Femur (tissue), 1 donor: ENCODE data around the gene TBL1XR1.
"Not testable (repeated sequence)": the region's sequence is repeated elsewhere in the genome, so short reads cannot be mapped to it uniquely, and the experiment has no call there.

Experiments
- DNase-seq: peaks from one replicate; pipeline ENCODE4 v3.0.0-alpha.2; 2017

Gene TBL1XR1

GRCh38 chr3:177139220-177139619 is 58.1 kb downstream of the TBL1XR1 start:
- DNase-seq = not testable (repeated sequence)

- DNase-seq = no peak
Measured at GRCh38 chr3:177137774-177138705, 59.2 kb downstream of the TBL1XR1 start.

- no peak for DNase-seq
Measured at GRCh38 chr3:177136741-177137140, 60.5 kb downstream of the TBL1XR1 start.

- no peak for DNase-seq
Measured at GRCh38 chr3:177135841-177136492, 61.3 kb downstream of the TBL1XR1 start.

- no peak for DNase-seq
Measured at GRCh38 chr3:177134816-177135210, 62.5 kb downstream of the TBL1XR1 start.

GRCh38 chr3:177133860-177134815 is 63.1 kb downstream of the TBL1XR1 start:
- no peak for DNase-seq

- no peak for DNase-seq
Measured at GRCh38 chr3:177131927-177132636, 65.2 kb downstream of the TBL1XR1 start.

GRCh38 chr3:177127008-177127407 is 70.3 kb downstream of the TBL1XR1 start:
- no peak for DNase-seq

GRCh38 chr3:177126015-177126773 is 71.1 kb downstream of the TBL1XR1 start:
- DNase-seq = no peak

- no peak for DNase-seq
Measured at GRCh38 chr3:177124882-177125281, 72.4 kb downstream of the TBL1XR1 start.

GRCh38 chr3:177123822-177124221 is 73.5 kb downstream of the TBL1XR1 start:
- no peak for DNase-seq

GRCh38 chr3:177122183-177122856 is 75.0 kb downstream of the TBL1XR1 start:
- DNase-seq = no peak

- no peak for DNase-seq
Measured at GRCh38 chr3:177119829-177120228, 77.5 kb downstream of the TBL1XR1 start.

GRCh38 chr3:177114253-177114652 is 83.0 kb downstream of the TBL1XR1 start:
- DNase-seq = no peak

GRCh38 chr3:177111541-177111949 is 85.7 kb downstream of the TBL1XR1 start:
- DNase-seq = no peak

- DNase-seq = no peak
Measured at GRCh38 chr3:177110895-177111294, 86.4 kb downstream of the TBL1XR1 start.

- no peak for DNase-seq
Measured at GRCh38 chr3:177110386-177110785, 86.9 kb downstream of the TBL1XR1 start.

GRCh38 chr3:177109688-177110330 is 87.5 kb downstream of the TBL1XR1 start:
- DNase-seq = no peak

GRCh38 chr3:177108648-177109047 is 88.6 kb downstream of the TBL1XR1 start:
- no peak for DNase-seq
